ENCODE results near the gene SMLR1.

SMLR1 gene

GRCh38 chr6:130834482-130835251 lies 7.5 kb downstream of the SMLR1 start:
- Histone ChIP-seq H3K9me3 (replicated peaks in 1 of 2; ENCODE audit: control insufficient read depth in 2 of 2, insufficient read depth in 1 of 2, low read depth in 1 of 2, low read length in 2 of 2) (peaks cover 0 to 3% of the 10 kb centered on the region in 2 donors), H2BK5ac (ENCODE audit: low read length) (no peak overlapping the region)
- no CpG with 5 or more reads among the region's 5 CpGs for WGBS, 2 donors (ENCODE audit: extremely low coverage in 2 of 2, insufficient read length in 2 of 2, insufficient replicate concordance in 1 of 2)

GRCh38 chr6:130836055-130836640 lies 8.9 kb downstream of the SMLR1 start:
- no peak overlapping the region for H2BK12ac ChIP-seq (ENCODE audit: low read length)
- H2AK5ac ChIP-seq (ENCODE audit: low read depth, low read length): no peak overlapping the region
- H3K79me1 ChIP-seq (ENCODE audit: low read depth, low read length): no peaks in the 10 kb centered on the region
- no peak overlapping the region for H2BK5ac ChIP-seq (ENCODE audit: low read length)
- H3K14ac ChIP-seq (ENCODE audit: low read length): no peak overlapping the region
- H3K36me3 ChIP-seq (replicated peaks in 1 of 2; ENCODE audit: control insufficient read depth in 2 of 2, insufficient read depth in 2 of 2, low read length in 2 of 2): peaks cover 0 to 5% of the 10 kb centered on the region in 2 donors
- no peak overlapping the region for H3K18ac ChIP-seq (ENCODE audit: low read length)
- H3K27ac ChIP-seq (replicated peaks; ENCODE audit: low read length): no peak overlapping the region
- no peak overlapping the region for H3K4ac ChIP-seq (ENCODE audit: low read length)
- no peak overlapping the region for H4K8ac ChIP-seq (ENCODE audit: low read depth, low read length)
- no peak overlapping the region for H2BK120ac ChIP-seq (ENCODE audit: low read depth, low read length)
- H3K4me1 ChIP-seq (ENCODE audit: control insufficient read depth in 2 of 2, insufficient read depth in 1 of 2, low read depth in 1 of 2, low read length in 2 of 2): no peaks in the 10 kb centered on the region
- H3K9ac ChIP-seq (ENCODE audit: low read depth, low read length, poor library complexity): no peak overlapping the region
- no peak overlapping the region for H4K91ac ChIP-seq (ENCODE audit: low read depth, low read length, poor library complexity)
- H3K9me3 ChIP-seq (replicated peaks in 1 of 2; ENCODE audit: control insufficient read depth in 2 of 2, insufficient read depth in 1 of 2, low read depth in 1 of 2, low read length in 2 of 2): peaks cover 0 to 3% of the 10 kb centered on the region in 2 donors
- H2AFZ ChIP-seq (ENCODE audit: low read length): no peak overlapping the region
- H3K27me3 ChIP-seq (ENCODE audit: control insufficient read depth in 3 of 3, insufficient read depth in 3 of 3, low read depth in 1 of 3, low read length in 3 of 3): no peaks in the 10 kb centered on the region
- no peak overlapping the region for H3K4me3 ChIP-seq (ENCODE audit: low read length in 2 of 2)
- H3K23ac ChIP-seq (ENCODE audit: low read depth, low read length, poor library complexity): no peak overlapping the region
- DNase-seq (ENCODE audit: low spot score): no peak
- no peak overlapping the region for H3K4me2 ChIP-seq (ENCODE audit: insufficient read depth, low read length, poor library complexity, severe bottlenecking)
- no CpG with 5 or more reads among the region's 3 CpGs for WGBS, 2 donors (ENCODE audit: extremely low coverage in 2 of 2, insufficient read length in 2 of 2, insufficient replicate concordance in 1 of 2)
- H2BK15ac ChIP-seq (ENCODE audit: low read length): no peak overlapping the region

More at GRCh38 chr6:130834482-130835251, 7.5 kb downstream of the SMLR1 start:
- H4K91ac ChIP-seq (ENCODE audit: low read depth, low read length, poor library complexity): no peak overlapping the region
- no peak overlapping the region for H3K14ac ChIP-seq (ENCODE audit: low read length)
- H2AFZ ChIP-seq (ENCODE audit: low read length): no peak overlapping the region
- H3K4me1 ChIP-seq (ENCODE audit: control insufficient read depth in 2 of 2, insufficient read depth in 1 of 2, low read depth in 1 of 2, low read length in 2 of 2): no peaks in the 10 kb centered on the region
- no peak overlapping the region for H3K23ac ChIP-seq (ENCODE audit: low read depth, low read length, poor library complexity)
- H3K36me3 ChIP-seq (replicated peaks in 1 of 2; ENCODE audit: control insufficient read depth in 2 of 2, insufficient read depth in 2 of 2, low read length in 2 of 2): no peaks in the 10 kb centered on the region
- no peaks in the 10 kb centered on the region for H3K27me3 ChIP-seq (ENCODE audit: control insufficient read depth in 3 of 3, insufficient read depth in 3 of 3, low read depth in 1 of 3, low read length in 3 of 3)
- no peak overlapping the region for H2AK5ac ChIP-seq (ENCODE audit: low read depth, low read length)
- no peak overlapping the region for H3K4ac ChIP-seq (ENCODE audit: low read length)
- no peak overlapping the region for H3K9ac ChIP-seq (ENCODE audit: low read depth, low read length, poor library complexity)
- DNase-seq (ENCODE audit: low spot score): no peak
- no peak overlapping the region for H2BK15ac ChIP-seq (ENCODE audit: low read length)
- no peak overlapping the region for H3K4me2 ChIP-seq (ENCODE audit: insufficient read depth, low read length, poor library complexity, severe bottlenecking)
- H2BK12ac ChIP-seq (ENCODE audit: low read length): no peak overlapping the region
- H2BK120ac ChIP-seq (ENCODE audit: low read depth, low read length): no peak overlapping the region
- H3K79me1 ChIP-seq (ENCODE audit: low read depth, low read length): no peaks in the 10 kb centered on the region
- H3K18ac ChIP-seq (ENCODE audit: low read length): no peak overlapping the region
- H3K27ac ChIP-seq (replicated peaks; ENCODE audit: low read length): no peak overlapping the region
- no peak overlapping the region for H3K4me3 ChIP-seq (ENCODE audit: low read length in 2 of 2)
- H4K8ac ChIP-seq (ENCODE audit: low read depth, low read length): no peak overlapping the region

- Histone ChIP-seq H2AFZ (ENCODE audit: low read length) (no peak overlapping the region), H3K4me2 (ENCODE audit: insufficient read depth, low read length, poor library complexity, severe bottlenecking) (no peak overlapping the region), H3K79me1 (ENCODE audit: low read depth, low read length) (no peaks in the 10 kb centered on the region), H3K27ac (replicated peaks; ENCODE audit: low read length) (no peak overlapping the region), H3K36me3 (replicated peaks in 1 of 2; ENCODE audit: control insufficient read depth in 2 of 2, insufficient read depth in 2 of 2, low read length in 2 of 2) (peaks cover 0 to 5% of the 10 kb centered on the region in 2 donors), H3K14ac (ENCODE audit: low read length) (no peak overlapping the region), H4K8ac (ENCODE audit: low read depth, low read length) (no peak overlapping the region), H3K4me3 (ENCODE audit: low read length in 2 of 2) (no peak overlapping the region), H2BK12ac (ENCODE audit: low read length) (no peak overlapping the region), H3K9me3 (replicated peaks in 1 of 2; ENCODE audit: control insufficient read depth in 2 of 2, insufficient read depth in 1 of 2, low read depth in 1 of 2, low read length in 2 of 2) (peaks cover 0 to 3% of the 10 kb centered on the region in 2 donors), H4K91ac (ENCODE audit: low read depth, low read length, poor library complexity) (no peak overlapping the region), H3K4me1 (ENCODE audit: control insufficient read depth in 2 of 2, insufficient read depth in 1 of 2, low read depth in 1 of 2, low read length in 2 of 2) (no peaks in the 10 kb centered on the region), H2AK5ac (ENCODE audit: low read depth, low read length) (no peak overlapping the region), H3K4ac (ENCODE audit: low read length) (no peak overlapping the region), H2BK120ac (ENCODE audit: low read depth, low read length) (no peak overlapping the region), H3K23ac (ENCODE audit: low read depth, low read length, poor library complexity) (no peak overlapping the region), H3K18ac (ENCODE audit: low read length) (no peak overlapping the region), H2BK5ac (ENCODE audit: low read length) (no peak overlapping the region), H3K27me3 (ENCODE audit: control insufficient read depth in 3 of 3, insufficient read depth in 3 of 3, low read depth in 1 of 3, low read length in 3 of 3) (no peaks in the 10 kb centered on the region), H3K9ac (ENCODE audit: low read depth, low read length, poor library complexity) (no peak overlapping the region), H2BK15ac (ENCODE audit: low read length) (no peak overlapping the region)
- DNase-seq (ENCODE audit: low spot score): no peak
These were observed 9.9 kb downstream of the SMLR1 start for GRCh38 chr6:130837067-130837466.

GRCh38 chr6:130838250-130838860 lies 11.1 kb downstream of the SMLR1 start:
- WGBS, 2 donors (ENCODE audit: extremely low coverage in 2 of 2, insufficient read length in 2 of 2, insufficient replicate concordance in 1 of 2): no CpG with 5 or more reads among the region's 6 CpGs
- DNase-seq (ENCODE audit: low spot score): no peak
- H2AK5ac ChIP-seq (ENCODE audit: low read depth, low read length): no peak overlapping the region
- no peaks in the 10 kb centered on the region for H3K4me1 ChIP-seq (ENCODE audit: control insufficient read depth in 2 of 2, insufficient read depth in 1 of 2, low read depth in 1 of 2, low read length in 2 of 2)
- H3K27ac ChIP-seq (replicated peaks; ENCODE audit: low read length): no peak overlapping the region
- no peak overlapping the region for H4K91ac ChIP-seq (ENCODE audit: low read depth, low read length, poor library complexity)
- H3K9me3 ChIP-seq (replicated peaks in 1 of 2; ENCODE audit: control insufficient read depth in 2 of 2, insufficient read depth in 1 of 2, low read depth in 1 of 2, low read length in 2 of 2): no peaks in the 10 kb centered on the region
- no peak overlapping the region for H3K4me3 ChIP-seq (ENCODE audit: low read length in 2 of 2)
- H3K27me3 ChIP-seq (ENCODE audit: control insufficient read depth in 3 of 3, insufficient read depth in 3 of 3, low read depth in 1 of 3, low read length in 3 of 3): no peaks in the 10 kb centered on the region
- no peak overlapping the region for H3K23ac ChIP-seq (ENCODE audit: low read depth, low read length, poor library complexity)
- no peak overlapping the region for H3K18ac ChIP-seq (ENCODE audit: low read length)
- no peak overlapping the region for H2BK15ac ChIP-seq (ENCODE audit: low read length)
- no peaks in the 10 kb centered on the region for H3K79me1 ChIP-seq (ENCODE audit: low read depth, low read length)
- H4K8ac ChIP-seq (ENCODE audit: low read depth, low read length): no peak overlapping the region
- H2BK5ac ChIP-seq (ENCODE audit: low read length): no peak overlapping the region
- H3K36me3 ChIP-seq (replicated peaks in 1 of 2; ENCODE audit: control insufficient read depth in 2 of 2, insufficient read depth in 2 of 2, low read length in 2 of 2): peaks cover 0 to 5% of the 10 kb centered on the region in 2 donors
- no peak overlapping the region for H3K9ac ChIP-seq (ENCODE audit: low read depth, low read length, poor library complexity)
- no peak overlapping the region for H3K4ac ChIP-seq (ENCODE audit: low read length)
- no peak overlapping the region for H3K14ac ChIP-seq (ENCODE audit: low read length)
- no peak overlapping the region for H2AFZ ChIP-seq (ENCODE audit: low read length)
- no peak overlapping the region for H2BK120ac ChIP-seq (ENCODE audit: low read depth, low read length)
- no peak overlapping the region for H2BK12ac ChIP-seq (ENCODE audit: low read length)
- H3K4me2 ChIP-seq (ENCODE audit: insufficient read depth, low read length, poor library complexity, severe bottlenecking): no peak overlapping the region

Measured in neuronal stem cell (in vitro differentiated cells).